Measurements from ENCODE around the gene TRPC3. TPM values are rescaled to one million over a fixed set of nuclear protein-coding genes. Genes with fewer than 3 reads are reported as not detected.
A peak's percentile ranks its signal among the peaks of the same experiment; 100 is the strongest.

Gene TRPC3
- total RNA-seq, 2 experiments from 2014 or later, result not detected

DNA sequence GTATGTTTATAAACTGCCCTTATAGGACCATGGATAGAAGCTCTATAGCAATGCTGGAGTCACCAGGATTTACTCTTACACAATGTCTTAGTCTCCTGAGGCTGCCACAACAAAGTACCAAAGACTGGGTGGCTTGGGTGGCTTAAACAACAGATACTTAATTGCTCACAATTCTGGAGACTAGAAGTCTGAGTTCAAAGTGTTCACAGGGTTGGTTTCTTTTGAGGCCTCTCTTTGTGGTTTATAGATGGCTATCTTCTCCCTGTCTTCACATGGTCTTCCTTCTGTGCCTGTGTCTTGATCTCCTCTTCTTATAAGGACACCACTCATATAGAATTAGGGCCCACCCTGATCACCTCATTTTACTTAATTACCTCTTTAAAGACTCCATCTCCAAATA lies 2.0 kb upstream of the TRPC3 start:
- no peak overlapping the region for H3K4me3 Mint-ChIP-seq
- peaks cover 9% of the 10 kb centered on the region for H3K4me1 Mint-ChIP-seq (ENCODE audit: low read depth)
- ChIA-PET POLR2A (no interaction called here), CTCF (no interaction called here)
- ATAC-seq (ENCODE audit: poor library complexity) (no peak), DNase-seq (no peak)
- Histone ChIP-seq H3K4me3 (ENCODE audit: low read length) (no peak overlapping the region), H3K9me3 (ENCODE audit: control insufficient read depth in 1 of 2, insufficient read depth in 1 of 2, low read length in 2 of 2) (peaks cover 0 to 7% of the 10 kb centered on the region in 2 experiments), H3K4me1 (ENCODE audit: insufficient read depth, low read length) (peaks cover 16% of the 10 kb centered on the region), H3K27ac (ENCODE audit: low read depth in 1 of 2, low read length in 2 of 2) (no peak overlapping the region), H3K36me3 (ENCODE audit: insufficient read depth, low read length) (no peaks in the 10 kb centered on the region), H3K27me3 (ENCODE audit: control insufficient read depth in 1 of 2, insufficient read depth in 2 of 2, low read length in 2 of 2) (peaks cover 10 to 21% of the 10 kb centered on the region in 2 experiments)
- no peak overlapping the region for H3K27ac Mint-ChIP-seq
- H3K36me3 Mint-ChIP-seq (ENCODE audit: low read depth), result no peaks in the 10 kb centered on the region
- no peaks in the 10 kb centered on the region for H3K9me3 Mint-ChIP-seq
- intact Hi-C loops (cut with DNase I, micrococcal nuclease), result loop anchor here (5.0 to 10.0 kb wide), 5 partner anchors 191 to 771 kb away; partner anchors contain the start of gene BLTP1 (in 1 of the 2)
- H3K27me3 Mint-ChIP-seq, result peaks cover 52% of the 10 kb centered on the region
- TF ChIP-seq, protein P1, sequence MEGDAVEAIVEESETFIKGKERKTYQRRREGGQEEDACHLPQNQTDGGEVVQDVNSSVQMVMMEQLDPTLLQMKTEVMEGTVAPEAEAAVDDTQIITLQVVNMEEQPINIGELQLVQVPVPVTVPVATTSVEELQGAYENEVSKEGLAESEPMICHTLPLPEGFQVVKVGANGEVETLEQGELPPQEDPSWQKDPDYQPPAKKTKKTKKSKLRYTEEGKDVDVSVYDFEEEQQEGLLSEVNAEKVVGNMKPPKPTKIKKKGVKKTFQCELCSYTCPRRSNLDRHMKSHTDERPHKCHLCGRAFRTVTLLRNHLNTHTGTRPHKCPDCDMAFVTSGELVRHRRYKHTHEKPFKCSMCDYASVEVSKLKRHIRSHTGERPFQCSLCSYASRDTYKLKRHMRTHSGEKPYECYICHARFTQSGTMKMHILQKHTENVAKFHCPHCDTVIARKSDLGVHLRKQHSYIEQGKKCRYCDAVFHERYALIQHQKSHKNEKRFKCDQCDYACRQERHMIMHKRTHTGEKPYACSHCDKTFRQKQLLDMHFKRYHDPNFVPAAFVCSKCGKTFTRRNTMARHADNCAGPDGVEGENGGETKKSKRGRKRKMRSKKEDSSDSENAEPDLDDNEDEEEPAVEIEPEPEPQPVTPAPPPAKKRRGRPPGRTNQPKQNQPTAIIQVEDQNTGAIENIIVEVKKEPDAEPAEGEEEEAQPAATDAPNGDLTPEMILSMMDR (IDR thresholded peaks at IDR 0.05), result no peak

DNA sequence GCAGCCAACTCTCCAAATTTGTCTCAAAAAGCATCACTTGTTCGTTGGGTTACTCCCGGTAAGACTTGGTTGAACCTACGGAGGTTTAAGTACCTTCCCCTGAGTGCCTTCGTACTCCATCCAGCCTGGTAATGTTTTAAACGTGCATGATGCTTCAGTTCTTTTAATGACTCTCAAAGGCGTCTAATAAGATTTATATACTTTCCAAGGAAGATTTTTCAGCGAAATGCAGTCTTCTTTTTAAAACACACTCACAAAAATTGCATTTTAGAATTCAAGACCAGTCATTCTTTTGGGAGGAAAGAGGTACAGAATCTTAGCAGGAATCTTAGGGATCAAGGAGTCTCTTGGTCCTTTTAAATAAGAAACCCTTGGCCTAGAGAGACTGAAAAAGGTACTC lies 430 bp upstream of the TRPC3 start:
- Histone ChIP-seq H3K4me1 (ENCODE audit: insufficient read depth, low read length) (peaks cover 16% of the 10 kb centered on the region), H3K27me3 (ENCODE audit: control insufficient read depth in 1 of 2, insufficient read depth in 2 of 2, low read length in 2 of 2) (peaks cover 10 to 24% of the 10 kb centered on the region in 2 experiments), H3K27ac (ENCODE audit: low read depth in 1 of 2, low read length in 2 of 2) (no peak overlapping the region), H3K4me3 (ENCODE audit: low read length) (peak overlapping the region; percentile 73), H3K36me3 (ENCODE audit: insufficient read depth, low read length) (no peaks in the 10 kb centered on the region), H3K9me3 (ENCODE audit: control insufficient read depth in 1 of 2, insufficient read depth in 1 of 2, low read length in 2 of 2) (peaks cover 0 to 7% of the 10 kb centered on the region in 2 experiments)
- Mint-ChIP-seq H3K27me3 (peaks cover 55% of the 10 kb centered on the region), H3K36me3 (ENCODE audit: low read depth) (no peaks in the 10 kb centered on the region), H3K4me1 (ENCODE audit: low read depth) (peaks cover 9% of the 10 kb centered on the region), H3K9me3 (no peaks in the 10 kb centered on the region), H3K27ac (no peak overlapping the region), H3K4me3 (peak overlapping the region; percentile 77)
- no peak for DNase-seq
- ATAC-seq (ENCODE audit: poor library complexity), result no peak
- intact Hi-C loops (cut with DNase I, micrococcal nuclease), result loop anchor here (5.0 to 10.0 kb wide), 5 partner anchors 193 to 773 kb away; partner anchors contain the start of gene BLTP1 (in 1 of the 2)
- POLR2A ChIA-PET, result no interaction called here
- TF ChIP-seq, protein P1 (IDR thresholded peaks at IDR 0.05), result no peak
- CTCF ChIA-PET, result no interaction called here

DNA sequence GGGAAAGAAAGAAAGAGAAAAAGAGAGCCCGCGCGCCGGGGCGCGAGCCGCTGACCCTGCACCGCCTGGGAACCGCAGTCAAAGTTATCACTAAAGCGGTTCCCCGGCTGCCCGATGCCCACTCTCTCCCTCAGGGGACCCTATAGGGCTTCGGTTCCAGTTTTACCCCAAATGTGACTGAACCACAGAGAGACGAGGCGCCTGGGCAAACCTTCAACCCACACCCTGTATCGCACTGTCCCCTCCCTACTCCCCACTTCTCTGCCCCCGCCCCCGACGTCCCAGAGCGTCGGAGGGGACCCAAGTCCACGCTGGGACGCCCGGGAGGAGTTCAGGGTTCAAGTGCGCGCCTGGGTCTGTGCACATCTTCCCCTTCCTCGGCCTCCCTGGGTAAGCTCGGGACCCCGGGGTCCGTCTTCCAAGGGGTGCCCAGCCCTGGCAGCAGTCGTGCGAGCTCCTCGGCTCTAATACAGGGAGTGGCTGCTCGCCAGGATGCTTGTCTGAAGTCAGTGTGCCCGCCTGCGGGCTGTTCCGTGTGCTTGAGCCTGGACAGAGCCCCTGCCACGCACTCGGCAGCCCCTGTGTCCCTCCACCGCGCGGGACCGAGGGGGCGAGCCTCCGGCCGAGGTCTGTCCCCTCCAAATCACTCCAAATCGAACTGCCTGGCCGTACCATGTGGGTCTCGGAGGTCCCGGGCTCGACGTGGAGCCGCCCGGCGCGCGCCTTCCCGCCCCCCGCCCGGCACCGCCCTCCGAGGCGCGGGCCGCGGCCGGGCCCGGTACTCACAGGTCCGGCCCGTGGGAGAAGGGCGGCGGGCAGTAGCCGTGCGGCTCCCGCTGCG lies 960 bp downstream of the TRPC3 start:
- peak in 8 of 14 experiments; percentile 2 to 43 (median 27) for DNase-seq
- H3K36me3 ChIP-seq (ENCODE audit: insufficient read depth, low read length), result no peaks in the 10 kb centered on the region
- Mint-ChIP-seq H3K4me3 (peak overlapping the region; percentile 84), H3K27ac (no peak overlapping the region), H3K27me3 (peaks cover 57% of the 10 kb centered on the region), H3K36me3 (ENCODE audit: low read depth) (no peaks in the 10 kb centered on the region), H3K9me3 (no peaks in the 10 kb centered on the region), H3K4me1 (ENCODE audit: low read depth) (peaks cover 9% of the 10 kb centered on the region)
- peaks cover 0 to 7% of the 10 kb centered on the region in 2 experiments for H3K9me3 ChIP-seq (ENCODE audit: control insufficient read depth in 1 of 2, insufficient read depth in 1 of 2, low read length in 2 of 2)
- ChIA-PET POLR2A (no interaction called here), CTCF (interaction anchor here (1.3 kb wide), 1 partner anchor 257 kb away, joined by 4 read pairs; no protein-coding TSS in a partner anchor)
- peaks cover 16% of the 10 kb centered on the region for H3K4me1 ChIP-seq (ENCODE audit: insufficient read depth, low read length)
- H3K4me3 ChIP-seq (ENCODE audit: low read length), result peak overlapping the region; percentile 73
- ATAC-seq (ENCODE audit: poor library complexity), result peak; percentile 37
- peaks cover 10 to 24% of the 10 kb centered on the region in 2 experiments for H3K27me3 ChIP-seq (ENCODE audit: control insufficient read depth in 1 of 2, insufficient read depth in 2 of 2, low read length in 2 of 2)
- TF ChIP-seq, protein P1 (IDR thresholded peaks at IDR 0.05), result no peak
- no peak overlapping the region for H3K27ac ChIP-seq (ENCODE audit: low read depth in 1 of 2, low read length in 2 of 2)
- intact Hi-C loops (cut with DNase I, micrococcal nuclease), result loop anchor here (1.0 to 10.0 kb wide), 7 partner anchors 194 to 774 kb away; partner anchors contain the start of gene BLTP1 (in 1 of the 2)

Data from CD4-positive, alpha-beta T cell (primary cell).